ENCODE results near the gene PCDHGB6. TPM values are rescaled to one million over a fixed set of nuclear protein-coding genes. Genes with fewer than 3 reads are reported as not detected.

PCDHGB6 gene
- total RNA-seq, 1 donor from 2014 or later, result 1.2 TPM

DNA sequence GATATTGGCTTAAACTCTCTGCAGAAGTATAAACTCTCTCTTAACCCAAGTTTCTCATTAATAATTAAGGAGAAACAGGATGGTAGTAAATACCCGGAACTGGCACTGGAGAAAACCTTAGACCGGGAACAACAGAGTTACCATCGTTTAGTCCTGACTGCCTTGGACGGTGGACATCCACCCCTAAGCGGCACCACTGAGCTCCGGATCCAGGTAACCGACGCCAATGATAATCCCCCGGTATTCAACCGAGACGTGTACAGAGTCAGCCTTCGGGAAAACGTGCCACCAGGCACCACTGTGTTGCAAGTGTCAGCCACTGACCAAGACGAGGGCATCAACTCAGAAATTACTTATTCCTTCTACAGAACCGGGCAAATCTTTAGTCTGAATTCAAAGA, 9.2 kb upstream of the PCDHGB6 start:
- H3K4me1 Mint-ChIP-seq, result peaks cover 6% of the 10 kb centered on the region
- H3K9me3 Mint-ChIP-seq, result peaks cover 15% of the 10 kb centered on the region
- ChIA-PET POLR2A (no interaction called here), CTCF (interaction anchor here (1.5 to 1.8 kb wide), 2 partner anchors 24 to 126 kb away, joined by 3 to 6 read pairs; no protein-coding TSS in a partner anchor)
- intact Hi-C loops (cut with micrococcal nuclease), result no loop called here
- H3K27ac Mint-ChIP-seq, result no peak overlapping the region
- no peaks in the 10 kb centered on the region for H3K36me3 Mint-ChIP-seq (ENCODE audit: low read depth)
- no peak overlapping the region for H3K4me3 Mint-ChIP-seq
- ATAC-seq (ENCODE audit: low read depth) (no peak), DNase-seq (no peak)
- TF ChIP-seq, protein P1, sequence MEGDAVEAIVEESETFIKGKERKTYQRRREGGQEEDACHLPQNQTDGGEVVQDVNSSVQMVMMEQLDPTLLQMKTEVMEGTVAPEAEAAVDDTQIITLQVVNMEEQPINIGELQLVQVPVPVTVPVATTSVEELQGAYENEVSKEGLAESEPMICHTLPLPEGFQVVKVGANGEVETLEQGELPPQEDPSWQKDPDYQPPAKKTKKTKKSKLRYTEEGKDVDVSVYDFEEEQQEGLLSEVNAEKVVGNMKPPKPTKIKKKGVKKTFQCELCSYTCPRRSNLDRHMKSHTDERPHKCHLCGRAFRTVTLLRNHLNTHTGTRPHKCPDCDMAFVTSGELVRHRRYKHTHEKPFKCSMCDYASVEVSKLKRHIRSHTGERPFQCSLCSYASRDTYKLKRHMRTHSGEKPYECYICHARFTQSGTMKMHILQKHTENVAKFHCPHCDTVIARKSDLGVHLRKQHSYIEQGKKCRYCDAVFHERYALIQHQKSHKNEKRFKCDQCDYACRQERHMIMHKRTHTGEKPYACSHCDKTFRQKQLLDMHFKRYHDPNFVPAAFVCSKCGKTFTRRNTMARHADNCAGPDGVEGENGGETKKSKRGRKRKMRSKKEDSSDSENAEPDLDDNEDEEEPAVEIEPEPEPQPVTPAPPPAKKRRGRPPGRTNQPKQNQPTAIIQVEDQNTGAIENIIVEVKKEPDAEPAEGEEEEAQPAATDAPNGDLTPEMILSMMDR (IDR thresholded peaks at IDR 0.05), result no peak
- H3K27me3 Mint-ChIP-seq, result peaks cover 53% of the 10 kb centered on the region

DNA sequence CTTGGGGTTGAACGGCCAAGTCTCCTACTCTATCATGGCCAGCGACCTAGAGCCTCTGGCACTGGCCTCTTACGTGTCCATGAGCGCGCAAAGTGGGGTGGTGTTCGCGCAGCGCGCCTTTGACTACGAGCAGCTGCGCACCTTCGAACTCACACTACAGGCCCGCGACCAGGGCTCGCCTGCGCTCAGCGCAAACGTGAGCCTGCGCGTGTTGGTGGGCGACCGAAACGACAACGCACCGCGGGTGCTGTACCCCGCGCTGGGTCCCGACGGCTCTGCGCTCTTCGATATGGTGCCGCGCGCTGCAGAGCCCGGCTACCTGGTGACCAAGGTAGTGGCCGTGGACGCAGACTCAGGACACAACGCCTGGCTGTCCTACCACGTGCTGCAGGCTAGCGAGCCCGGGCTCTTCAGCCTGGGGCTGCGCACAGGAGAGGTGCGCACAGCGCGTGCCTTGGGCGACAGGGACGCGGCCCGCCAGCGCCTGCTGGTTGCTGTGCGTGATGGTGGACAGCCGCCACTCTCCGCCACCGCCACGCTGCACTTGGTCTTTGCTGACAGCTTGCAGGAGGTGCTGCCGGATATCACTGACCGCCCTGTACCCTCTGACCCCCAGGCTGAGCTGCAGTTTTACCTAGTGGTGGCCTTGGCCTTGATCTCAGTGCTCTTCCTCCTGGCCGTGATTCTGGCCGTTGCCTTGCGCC, 8.1 kb upstream of the PCDHGB6 start:
- Mint-ChIP-seq H3K4me3 (no peak overlapping the region), H3K9me3 (peaks cover 17% of the 10 kb centered on the region), H3K27ac (no peak overlapping the region), H3K4me1 (peaks cover 6% of the 10 kb centered on the region), H3K36me3 (ENCODE audit: low read depth) (no peaks in the 10 kb centered on the region), H3K27me3 (peaks cover 55% of the 10 kb centered on the region)
- no peak for DNase-seq
- ATAC-seq (ENCODE audit: low read depth), result no peak
- ChIA-PET CTCF (no interaction called here), POLR2A (interaction anchor here (0.6 kb wide), 1 partner anchor 351 kb away, joined by 3 read pairs; no protein-coding TSS in a partner anchor)
- intact Hi-C loops (cut with micrococcal nuclease), result no loop called here
- TF ChIP-seq, protein P1 (IDR thresholded peaks at IDR 0.05), result no peak

GRCh38 chr5:141402553-141403243, 5.1 kb upstream of the PCDHGB6 start, which contains the start of gene PCDHGA9:
PCDHGA9 (plus strand) TSS chr5:141402778; CDS start chr5:141402953, 175 bp downstream.
- H3K4me1 Mint-ChIP-seq, result peaks cover 6% of the 10 kb centered on the region
- ATAC-seq (ENCODE audit: low read depth) (no peak), DNase-seq (no peak)
- TF ChIP-seq, protein P1 (IDR thresholded peaks at IDR 0.05), result no peak
- intact Hi-C loops (cut with micrococcal nuclease), result no loop called here
- H3K36me3 Mint-ChIP-seq (ENCODE audit: low read depth), result no peaks in the 10 kb centered on the region
- peak within 1 kb of the TSS; percentile 70 for H3K4me3 Mint-ChIP-seq
- no peak within 1 kb of the TSS for H3K27ac Mint-ChIP-seq
- peaks cover 21% of the 10 kb centered on the region for H3K9me3 Mint-ChIP-seq
- H3K27me3 Mint-ChIP-seq, result peaks cover 51% of the 10 kb centered on the region
- POLR2A ChIA-PET, result no interaction called here
- CTCF ChIA-PET, result no interaction called here

DNA sequence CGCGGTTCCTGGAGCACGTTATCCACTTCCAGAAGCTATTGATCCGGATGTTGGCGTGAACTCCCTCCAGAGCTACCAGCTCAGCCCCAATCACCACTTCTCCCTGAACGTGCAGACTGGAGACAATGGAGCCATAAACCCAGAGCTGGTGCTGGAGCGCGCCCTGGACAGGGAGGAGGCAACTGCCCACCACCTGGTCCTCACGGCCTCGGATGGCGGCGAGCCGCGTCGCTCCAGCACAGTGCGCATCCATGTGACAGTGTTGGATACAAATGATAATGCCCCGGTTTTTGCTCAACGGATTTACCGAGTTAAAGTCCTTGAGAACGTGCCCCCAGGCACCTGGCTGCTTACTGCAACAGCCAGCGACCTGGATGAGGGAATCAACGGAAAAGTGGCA, 4.4 kb upstream of the PCDHGB6 start:
- ChIA-PET CTCF (no interaction called here), POLR2A (no interaction called here)
- no peak for ATAC-seq (ENCODE audit: low read depth)
- H3K36me3 Mint-ChIP-seq (ENCODE audit: low read depth), result no peaks in the 10 kb centered on the region
- peaks cover 21% of the 10 kb centered on the region for H3K9me3 Mint-ChIP-seq
- DNase-seq, result no peak
- no peak overlapping the region for H3K4me3 Mint-ChIP-seq
- H3K27ac Mint-ChIP-seq, result no peak overlapping the region
- TF ChIP-seq, protein P1 (IDR thresholded peaks at IDR 0.05), result no peak
- peaks cover 6% of the 10 kb centered on the region for H3K4me1 Mint-ChIP-seq
- intact Hi-C loops (cut with micrococcal nuclease), result no loop called here
- H3K27me3 Mint-ChIP-seq, result peaks cover 53% of the 10 kb centered on the region

GRCh38 chr5:141409598-141410306, 1.9 kb downstream of the PCDHGB6 start:
- ATAC-seq (ENCODE audit: low read depth) (no peak), DNase-seq (no peak)
- Mint-ChIP-seq H3K36me3 (ENCODE audit: low read depth) (peaks cover 2% of the 10 kb centered on the region), H3K27me3 (peaks cover 50% of the 10 kb centered on the region), H3K4me3 (no peak overlapping the region), H3K27ac (no peak overlapping the region), H3K4me1 (peaks cover 18% of the 10 kb centered on the region), H3K9me3 (peaks cover 19% of the 10 kb centered on the region)
- TF ChIP-seq, protein P1 (IDR thresholded peaks at IDR 0.05), result no peak
- CTCF ChIA-PET, result no interaction called here
- intact Hi-C loops (cut with micrococcal nuclease), result loop anchor here (5.0 to 10.0 kb wide), 3 partner anchors 37 to 465 kb away; partner anchors contain the start of genes PCDH1, PCDHGA6, PCDHGB3 and TAF7
- POLR2A ChIA-PET, result no interaction called here

Data from activated B cell treated with CpG ODN at 0.5 μM for 24 hours (primary cell).